MG63 (cell line): ENCODE data around the gene MARK3. TPM values are rescaled to one million over a fixed set of nuclear protein-coding genes. Genes with fewer than 3 reads are reported as not detected.

Source experiments
- DNase-seq: peaks from one replicate; pipeline ENCODE4 v3.0.0-alpha.2; 2020
- H3K27me3 ChIP-seq: fragments of 250-450 bp; sonication (Bioruptor Pico); 2 replicates; pipeline ENCODE4 v1.5.1; 2020; ENCODE audit warnings: mild to moderate bottlenecking, moderate library complexity
- H3K36me3 ChIP-seq: fragments of 250-450 bp; sonication (Bioruptor Pico); 2 replicates; pipeline ENCODE4 v1.5.1; 2020; ENCODE audit warnings: mild to moderate bottlenecking, moderate library complexity
- H3K4me3 ChIP-seq: fragments of 250-450 bp; sonication (Bioruptor Pico); 2 replicates; pipeline ENCODE4 v1.5.1; 2020; ENCODE audit warnings: mild to moderate bottlenecking, moderate library complexity
- H3K9me3 ChIP-seq: fragments of 250-450 bp; sonication (Bioruptor Pico); 2 replicates; pipeline ENCODE4 v1.5.1; 2020; ENCODE audit warnings: mild to moderate bottlenecking, moderate library complexity
- total RNA-seq: library from RNA; depleted of rRNA; stranded (reverse); fragments of >200 nt; shearing (Covaris generic); gene quantifications from 2 replicates; pipeline ENCODE4 v1.2.3, GENCODE V29; 2014; ENCODE audit warnings: low replicate concordance; rRNA removed

MARK3 gene
- total RNA-seq, 1 experiment from 2014 or later, result 31.6 TPM

DNA sequence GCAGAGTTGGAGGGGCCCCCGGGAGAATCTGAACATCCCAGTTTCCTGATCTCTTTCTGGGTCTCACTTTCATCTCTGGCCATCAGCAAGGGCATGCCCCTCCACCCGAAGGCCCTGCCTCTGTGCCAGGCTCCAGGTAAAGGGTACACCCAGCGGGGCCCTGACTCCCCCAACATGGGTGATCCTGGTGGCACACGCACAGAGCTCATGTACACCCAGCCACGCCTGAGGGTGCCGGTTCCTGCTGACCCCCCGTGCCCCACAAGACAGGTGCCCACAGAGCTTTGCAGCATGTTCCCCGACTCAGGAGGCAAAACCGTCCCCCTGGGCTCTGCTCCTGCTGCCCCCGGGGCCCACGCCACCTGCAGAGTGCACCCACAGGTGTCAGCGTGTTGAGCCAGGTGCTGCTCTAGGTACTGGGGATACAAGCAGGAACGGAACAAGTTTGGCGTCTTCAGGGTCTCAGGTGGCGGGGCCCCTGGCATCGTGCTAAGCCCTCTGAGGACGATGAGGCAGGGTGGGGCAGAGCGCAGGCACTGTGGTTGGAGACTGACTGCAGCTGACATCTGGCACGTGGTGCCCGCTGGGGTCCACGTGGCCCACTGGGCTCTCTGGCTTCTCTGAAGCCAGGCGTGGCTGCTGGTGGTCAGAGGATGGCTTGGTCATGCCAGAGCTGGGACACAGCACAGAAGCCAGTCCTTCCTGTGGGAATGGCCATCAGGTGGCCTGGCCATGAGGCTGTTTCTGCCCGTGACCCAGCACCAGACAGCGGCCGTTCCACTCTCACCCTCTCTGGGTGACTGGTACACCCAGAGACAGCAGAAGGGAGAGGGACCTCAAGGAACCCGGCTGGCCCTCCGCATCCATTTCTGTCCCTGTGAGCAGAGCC lies 163.5 kb downstream of the MARK3 start:
- no peak for DNase-seq
- Histone ChIP-seq H3K9me3 (no peaks in the 10 kb centered on the region), H3K36me3 (no peaks in the 10 kb centered on the region; the same call in 1 of the 2 replicates), H3K27me3 (no peaks in the 10 kb centered on the region), H3K4me3 (no peak overlapping the region)

DNA sequence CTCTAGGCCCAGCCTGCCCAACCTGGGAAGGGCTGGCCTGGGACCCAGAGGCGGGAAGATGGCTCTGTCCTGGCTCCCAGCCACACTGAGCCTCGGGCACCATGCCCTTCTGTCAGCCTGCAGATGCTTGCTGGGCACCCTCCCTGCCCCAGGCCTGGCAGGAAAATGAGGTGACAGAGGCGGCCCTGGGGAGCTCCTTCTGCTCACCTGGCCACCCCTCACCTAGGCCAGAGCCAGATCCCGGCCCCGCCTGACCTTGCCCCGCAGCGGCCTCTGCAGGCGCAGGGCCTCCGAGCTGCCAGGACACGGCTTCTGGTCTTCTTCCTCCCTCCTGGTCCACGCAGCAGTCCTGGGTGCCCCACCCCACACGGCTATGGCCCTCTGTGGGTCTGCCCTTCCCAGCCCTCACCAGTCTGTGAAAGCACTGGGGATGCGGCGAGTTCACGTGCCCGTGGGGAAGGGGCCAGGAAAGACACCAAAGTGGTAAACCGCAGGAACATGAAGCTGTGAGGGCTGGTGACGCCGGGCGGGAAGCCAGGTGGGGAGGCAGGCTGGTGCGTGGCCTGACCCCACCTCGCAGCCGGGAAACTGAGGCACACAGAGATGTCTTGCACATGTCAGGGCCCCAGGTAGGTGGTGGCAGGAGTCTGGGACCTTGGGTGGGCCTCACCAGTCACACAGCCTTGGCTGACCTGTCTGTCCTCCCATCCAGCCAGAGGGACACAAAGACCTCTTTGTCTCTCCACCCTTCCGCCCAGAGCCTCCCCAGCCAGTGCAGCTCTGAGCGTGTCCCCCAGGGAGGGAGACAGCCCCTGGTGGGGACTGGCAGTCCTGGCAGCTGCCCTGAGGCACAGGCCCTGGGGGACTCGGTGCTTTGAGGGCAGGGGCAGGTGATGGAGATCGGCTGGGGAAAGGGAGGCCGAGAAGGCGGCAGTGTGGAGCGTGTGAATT lies 164.4 kb downstream of the MARK3 start:
- H3K9me3 ChIP-seq, result no peaks in the 10 kb centered on the region
- no peak for DNase-seq
- H3K36me3 ChIP-seq, result no peaks in the 10 kb centered on the region; the same call in 1 of the 2 replicates
- H3K4me3 ChIP-seq, result no peak overlapping the region
- H3K27me3 ChIP-seq, result no peaks in the 10 kb centered on the region

DNA sequence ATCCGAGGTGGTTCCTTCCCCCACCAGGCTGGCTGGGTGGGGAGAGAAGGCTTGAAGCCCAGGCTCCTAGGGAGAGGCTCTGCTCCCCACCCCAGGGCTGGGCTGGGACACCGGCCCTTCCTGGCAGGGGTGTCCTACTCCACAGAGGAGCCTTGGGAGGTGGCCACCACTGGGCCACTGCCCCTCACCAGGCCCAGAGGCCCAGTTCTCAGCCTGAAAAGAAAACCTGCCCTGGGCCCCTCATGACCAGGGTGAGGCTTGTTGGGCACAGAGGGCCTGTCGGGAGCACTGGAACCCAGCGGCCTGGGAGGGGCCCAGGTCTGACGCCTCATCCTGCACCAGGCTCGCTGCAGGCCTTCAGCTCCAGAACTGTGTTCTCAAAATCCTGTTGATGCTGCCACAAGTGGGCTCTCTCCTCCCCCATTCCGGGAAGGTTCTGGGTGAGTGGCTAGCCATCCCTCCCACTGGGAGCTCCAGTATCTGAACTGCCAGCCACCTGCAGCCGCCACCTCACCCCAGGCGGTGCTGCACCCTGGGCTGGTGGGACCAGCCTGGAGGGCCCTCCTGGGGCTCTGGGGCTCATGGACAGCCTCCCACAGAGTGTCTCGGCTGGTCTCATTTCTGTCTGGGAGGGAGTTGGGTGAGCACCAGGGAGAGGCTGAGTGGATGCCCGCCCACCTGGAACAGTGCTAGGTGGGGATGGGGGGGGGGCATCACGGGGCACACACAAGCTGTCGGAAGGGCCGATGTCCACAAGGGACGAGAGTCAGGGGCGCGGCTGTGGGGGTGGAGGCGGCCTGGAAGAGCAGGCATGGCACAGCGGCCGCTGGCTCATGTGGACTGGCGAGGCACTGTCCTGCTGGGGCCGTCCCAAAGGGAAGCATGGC lies 165.5 kb downstream of the MARK3 start:
- Histone ChIP-seq H3K4me3 (peak overlapping the region; percentile 27), H3K27me3 (no peaks in the 10 kb centered on the region), H3K36me3 (no peaks in the 10 kb centered on the region; the same call in 1 of the 2 replicates), H3K9me3 (no peaks in the 10 kb centered on the region)
- no peak for DNase-seq

DNA sequence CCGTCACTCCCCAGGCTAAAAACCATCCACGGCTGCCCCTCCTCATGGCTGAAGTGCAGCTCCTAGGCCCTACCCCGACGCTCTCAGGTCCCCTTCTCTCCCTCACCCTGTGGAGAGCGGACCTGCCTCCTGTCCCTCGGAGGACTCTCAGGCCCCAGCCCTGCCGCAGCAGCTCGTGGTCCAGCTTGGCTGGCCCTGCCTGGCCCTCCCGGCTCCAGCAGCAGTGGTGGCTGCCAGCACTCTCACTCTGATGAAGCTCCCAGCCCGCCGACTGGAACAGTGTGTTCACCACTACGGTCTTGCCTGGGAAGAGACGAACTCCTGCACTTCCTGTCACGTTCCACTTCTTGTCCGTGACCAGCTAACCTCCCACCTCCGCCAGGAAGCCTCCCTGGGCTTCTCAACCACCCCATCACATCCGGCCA lies 166.1 kb downstream of the MARK3 start:
- H3K9me3 ChIP-seq, result no peaks in the 10 kb centered on the region
- H3K4me3 ChIP-seq, result peak overlapping the region; percentile 27
- DNase-seq, result peak; percentile 47
- no peaks in the 10 kb centered on the region for H3K27me3 ChIP-seq
- no peaks in the 10 kb centered on the region; the same call in 1 of the 2 replicates for H3K36me3 ChIP-seq

DNA sequence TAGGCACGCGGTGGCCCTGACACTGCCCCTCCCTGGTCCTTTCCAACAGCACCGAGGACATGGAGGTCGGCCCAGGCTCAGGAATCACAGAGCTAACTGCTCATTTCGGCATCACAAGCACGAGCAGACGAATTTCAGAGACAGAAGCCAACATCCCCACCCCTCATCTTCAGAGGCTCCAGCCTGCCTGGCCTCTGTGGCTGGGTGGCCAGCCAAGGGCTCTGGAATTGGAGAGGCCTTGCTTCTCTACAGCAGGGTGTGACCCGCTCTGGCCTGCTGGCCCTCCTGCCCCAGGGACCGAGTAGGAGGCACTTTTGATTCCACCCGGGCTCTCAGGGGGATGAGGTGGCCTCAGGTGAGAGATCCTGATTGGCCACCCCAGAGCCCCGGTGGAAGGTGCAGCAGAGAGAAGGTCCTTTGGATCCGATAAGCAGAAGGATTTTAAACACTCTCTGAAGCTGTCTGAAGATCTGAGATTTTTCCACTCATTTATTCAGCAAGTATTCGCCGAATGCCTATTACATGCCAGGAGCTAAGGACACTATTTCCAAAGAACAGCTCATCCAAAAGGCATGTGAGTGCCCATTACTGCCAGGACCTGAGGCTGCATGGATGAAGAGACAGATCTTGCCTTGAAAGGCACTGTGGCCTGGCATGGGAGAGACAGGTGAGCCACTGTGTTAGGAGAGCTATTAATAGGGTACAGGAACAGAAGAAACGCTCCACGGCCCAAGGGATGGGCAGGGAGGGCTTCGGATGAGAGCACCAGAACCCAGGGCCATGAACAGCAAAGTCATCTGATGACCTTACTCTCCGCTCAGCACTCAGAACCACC lies 167.0 kb downstream of the MARK3 start:
- no peaks in the 10 kb centered on the region; the same call in 1 of the 2 replicates for H3K36me3 ChIP-seq
- DNase-seq, result peak; percentile 80
- no peaks in the 10 kb centered on the region for H3K9me3 ChIP-seq
- H3K4me3 ChIP-seq, result peak overlapping the region; percentile 27
- no peaks in the 10 kb centered on the region for H3K27me3 ChIP-seq

DNA sequence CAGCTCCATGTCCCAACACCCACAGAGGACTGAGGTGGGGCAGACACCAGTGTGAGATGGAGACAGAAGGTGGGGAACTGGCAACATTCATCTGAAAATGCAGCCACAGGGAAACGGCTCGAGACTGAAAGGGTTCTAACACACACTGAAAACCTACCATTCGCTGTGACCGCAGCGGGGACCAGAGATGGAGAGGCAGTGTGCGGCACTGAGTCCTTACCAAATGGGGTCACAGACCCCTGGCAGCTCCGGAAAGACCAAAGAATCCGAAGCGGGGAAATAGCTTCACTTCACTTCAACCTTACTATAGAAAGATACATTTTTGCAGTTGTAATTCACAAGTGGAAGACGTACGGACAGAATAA lies 167.6 kb downstream of the MARK3 start:
- no peak for DNase-seq
- H3K4me3 ChIP-seq, result no peak overlapping the region
- no peaks in the 10 kb centered on the region for H3K9me3 ChIP-seq
- no peaks in the 10 kb centered on the region; the same call in 1 of the 2 replicates for H3K36me3 ChIP-seq
- no peaks in the 10 kb centered on the region for H3K27me3 ChIP-seq

Other genes with a start within 250 kb of the MARK3 start
- 180 and 183 TPM in 2 replicates for gene EIF5, start 51.2 kb upstream of the MARK3 start, total RNA-seq
- gene CKB, start 137.4 kb downstream of the MARK3 start, total RNA-seq, result 34.9 and 45.2 TPM in 2 replicates
- gene TRMT61A, start 143.8 kb downstream of the MARK3 start, total RNA-seq, result 29.0 and 43.2 TPM in 2 replicates
- 5.4 and 8.2 TPM in 2 replicates for gene BAG5, start 177.2 kb downstream of the MARK3 start, total RNA-seq
- gene COA8, start 177.5 kb downstream of the MARK3 start, total RNA-seq, result 18.4 and 38.9 TPM in 2 replicates
- 75.8 and 113 TPM in 2 replicates for gene KLC1, start 243.8 kb downstream of the MARK3 start, total RNA-seq